PC-3 (cell line): Measurements from ENCODE around the gene SH3TC1. TPM values are rescaled to one million over a fixed set of nuclear protein-coding genes. Genes with fewer than 3 reads are reported as not detected.

Experiments
- ATAC-seq: fragments of 200-7000 bp; cut with Tn5 transposase; 2 replicates; pipeline ENCODE4 v1.9.1; 2020; ENCODE audit warnings: mild to moderate bottlenecking, moderate library complexity
- BruUV-seq: library from RNA; stranded (reverse); fragments of 400-500 nt; replicated peaks from 2 replicates; lab custom pipeline; 2021; lab: Mats Ljungman, UMichigan
- CTCF ChIA-PET: fragments of 300-600 bp; sonication (Branson Sonifier 250); formaldehyde crosslinking; loops from one replicate; lab custom pipeline; 2022; ENCODE audit warnings: antibody characterized with exemption; lab: Charles Lee
- POLR2A ChIA-PET: fragments of 300-600 bp; sonication (Branson Sonifier 250); formaldehyde crosslinking; loops from one replicate; lab custom pipeline; 2022; ENCODE audit warnings: antibody characterized with exemption; ENCODE audit not compliant: unreplicated experiment; lab: Charles Lee
- DNase-seq: peaks from one replicate; pipeline ENCODE4 v3.0.0-alpha.2; 2015
- H2AFZ ChIP-seq: fragments of 300-600 bp; sonication (generic); 2 replicates; pipeline ENCODE4 v1.6.0; 2016; ENCODE audit warnings: antibody characterized with exemption, low read length
- H3F3A ChIP-seq: fragments of 300-600 bp; sonication (generic); one replicate; pipeline ENCODE4 v1.6.0; 2017; ENCODE audit warnings: antibody characterized with exemption, low read length, control low read depth, mild to moderate bottlenecking; ENCODE audit not compliant: unreplicated experiment
- H3K27ac ChIP-seq: fragments of 300-600 bp; sonication (generic); 2 replicates; pipeline ENCODE4 v1.5.1; 2016; ENCODE audit warnings: mild to moderate bottlenecking, low read length
- H3K27me3 ChIP-seq: fragments of 300-600 bp; sonication (generic); 2 replicates; pipeline ENCODE4 v1.6.1; 2016; ENCODE audit warnings: low read length, mixed read lengths
- H3K36me3 ChIP-seq: fragments of 300-600 bp; sonication (generic); 2 replicates; pipeline ENCODE4 v1.6.1; 2016; ENCODE audit warnings: low read depth, mixed run types, low read length, mixed read lengths
- H3K4me1 ChIP-seq: fragments of 300-600 bp; sonication (generic); 2 replicates; pipeline ENCODE4 v1.5.1; 2016; ENCODE audit warnings: low read length; ENCODE audit not compliant: insufficient read depth
- H3K4me2 ChIP-seq: fragments of 300-600 bp; sonication (generic); 2 replicates; pipeline ENCODE4 v1.6.0; 2016; ENCODE audit warnings: low read length
- H3K4me3 ChIP-seq: fragments of 300-600 bp; sonication (generic); 2 replicates; pipeline ENCODE4 v1.5.1; 2016; ENCODE audit warnings: mild to moderate bottlenecking, low read length, mixed read lengths
- H3K79me2 ChIP-seq: fragments of 300-600 bp; sonication (generic); 2 replicates; pipeline ENCODE4 v1.6.1; 2017; ENCODE audit warnings: low read length, mixed read lengths
- H3K9ac ChIP-seq: fragments of 300-600 bp; sonication (generic); 2 replicates; pipeline ENCODE4 v1.6.0; 2016; ENCODE audit warnings: mild to moderate bottlenecking, low read length
- H3K9me2 ChIP-seq: fragments of 300-600 bp; sonication (generic); replicated peaks from 2 replicates; pipeline ENCODE4 v1.6.1; 2016; ENCODE audit warnings: mixed run types, low read length, mixed read lengths
- H3K9me3 ChIP-seq: fragments of 300-600 bp; sonication (generic); 2 replicates; pipeline ENCODE4 v1.6.1; 2016; ENCODE audit warnings: low read length, mixed read lengths
- H4K20me1 ChIP-seq: fragments of 300-600 bp; sonication (generic); 2 replicates; pipeline ENCODE4 v1.6.1; 2016; ENCODE audit warnings: low read length, mixed read lengths
- EZH2 ChIP-seq: fragments of 300-600 bp; sonication (generic); IDR thresholded peaks from one replicate; pipeline ENCODE4 v1.6.1; 2017; ENCODE audit warnings: antibody characterized with exemption, mild to moderate bottlenecking, low read length; ENCODE audit not compliant: unreplicated experiment
- EZH2phosphoT487 ChIP-seq: fragments of 300-600 bp; sonication (generic); IDR thresholded peaks from 2 replicates; pipeline ENCODE4 v1.6.1; 2018; ENCODE audit warnings: mild to moderate bottlenecking, antibody characterized with exemption, low read length, borderline replicate concordance
- intact Hi-C: fragments of 100-400 bp; cut with micrococcal nuclease; formaldehyde crosslinking; loops from 2 replicates; pipeline ENCODE4 v1.9.0; 2023
- total RNA-seq: library from RNA; depleted of rRNA; stranded (reverse); fragments of >200 nt; gene quantifications from 2 replicates; pipeline ENCODE4 v1.2.3, GENCODE V29; 2014
- TF ChIP-seq, protein P1 (sequence below): fragments of 300-600 bp; sonication (generic); conservative IDR thresholded peaks from 2 replicates; pipeline ENCODE4 v1.5.1; 2017; ENCODE audit warnings: antibody characterized with exemption, low read depth, mild to moderate bottlenecking, low read length

Gene SH3TC1
- total RNA-seq, 1 experiment from 2014 or later, result 23.1 TPM

- TF ChIP-seq EZH2phosphoT487, result no peak
- TF ChIP-seq, protein P1, sequence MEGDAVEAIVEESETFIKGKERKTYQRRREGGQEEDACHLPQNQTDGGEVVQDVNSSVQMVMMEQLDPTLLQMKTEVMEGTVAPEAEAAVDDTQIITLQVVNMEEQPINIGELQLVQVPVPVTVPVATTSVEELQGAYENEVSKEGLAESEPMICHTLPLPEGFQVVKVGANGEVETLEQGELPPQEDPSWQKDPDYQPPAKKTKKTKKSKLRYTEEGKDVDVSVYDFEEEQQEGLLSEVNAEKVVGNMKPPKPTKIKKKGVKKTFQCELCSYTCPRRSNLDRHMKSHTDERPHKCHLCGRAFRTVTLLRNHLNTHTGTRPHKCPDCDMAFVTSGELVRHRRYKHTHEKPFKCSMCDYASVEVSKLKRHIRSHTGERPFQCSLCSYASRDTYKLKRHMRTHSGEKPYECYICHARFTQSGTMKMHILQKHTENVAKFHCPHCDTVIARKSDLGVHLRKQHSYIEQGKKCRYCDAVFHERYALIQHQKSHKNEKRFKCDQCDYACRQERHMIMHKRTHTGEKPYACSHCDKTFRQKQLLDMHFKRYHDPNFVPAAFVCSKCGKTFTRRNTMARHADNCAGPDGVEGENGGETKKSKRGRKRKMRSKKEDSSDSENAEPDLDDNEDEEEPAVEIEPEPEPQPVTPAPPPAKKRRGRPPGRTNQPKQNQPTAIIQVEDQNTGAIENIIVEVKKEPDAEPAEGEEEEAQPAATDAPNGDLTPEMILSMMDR, result no peak
- TF ChIP-seq EZH2, result no peak
- Histone ChIP-seq H4K20me1 (no peaks in the 10 kb centered on the region), H3K4me3 (no peak overlapping the region), H3K79me2 (no peaks in the 10 kb centered on the region), H2AFZ (no peak overlapping the region), H3K9ac (no peak overlapping the region), H3K9me3 (no peaks in the 10 kb centered on the region), H3K36me3 (no peaks in the 10 kb centered on the region), H3F3A (no peaks in the 10 kb centered on the region), H3K4me1 (peaks cover 54% of the 10 kb centered on the region), H3K4me2 (no peak overlapping the region), H3K27me3 (no peaks in the 10 kb centered on the region), H3K27ac (no peak overlapping the region), H3K9me2 (no peaks in the 10 kb centered on the region)
- ATAC-seq (no peak), DNase-seq (no peak)
- intact Hi-C loops, result no loop called here
- POLR2A ChIA-PET, result no interaction called here
- CTCF ChIA-PET, result no interaction called here
- no TSS peak for BruUV-seq
Observed at GRCh38 chr4:8181844-8182243, 17.2 kb upstream of the SH3TC1 start.

DNA sequence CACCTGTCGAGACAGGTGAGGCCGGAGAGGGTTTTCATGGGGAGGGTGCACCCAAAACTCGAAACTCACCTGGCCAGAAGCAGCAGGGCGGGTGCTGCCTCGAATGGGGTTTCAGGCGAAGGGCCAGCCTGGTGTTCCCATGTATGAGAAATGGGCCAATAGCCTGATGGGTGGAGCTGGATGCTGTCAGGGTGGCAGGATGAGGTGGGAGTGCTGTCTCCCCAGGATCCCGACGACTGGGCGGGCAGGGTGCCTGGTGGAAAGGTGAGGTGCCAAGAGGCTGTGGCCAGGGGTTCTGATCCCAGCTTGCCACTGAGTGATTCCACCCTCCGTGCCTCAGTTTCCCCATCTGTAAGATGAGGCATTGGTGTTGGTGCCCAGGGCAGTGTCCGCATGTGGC is 16.8 kb upstream of the SH3TC1 start:
- no TSS peak for BruUV-seq
- POLR2A ChIA-PET, result no interaction called here
- CTCF ChIA-PET, result no interaction called here

More for the DNA sequence above, 16.8 kb upstream of the SH3TC1 start:
- Histone ChIP-seq H3K4me2 (no peak overlapping the region), H3K4me3 (no peak overlapping the region), H3K27ac (peak overlapping the region; percentile 89; the same call in 1 of the 2 replicates), H3K79me2 (no peaks in the 10 kb centered on the region), H3K27me3 (no peaks in the 10 kb centered on the region), H3K9ac (peak overlapping the region; percentile 73; the same call in 1 of the 2 replicates), H3K4me1 (peaks cover 54% of the 10 kb centered on the region), H3K9me3 (no peaks in the 10 kb centered on the region), H3K9me2 (no peaks in the 10 kb centered on the region), H2AFZ (no peak overlapping the region), H3F3A (no peaks in the 10 kb centered on the region), H4K20me1 (no peaks in the 10 kb centered on the region), H3K36me3 (no peaks in the 10 kb centered on the region)
- DNase-seq (no peak), ATAC-seq (no peak)
- no peak for TF ChIP-seq EZH2
- TF ChIP-seq EZH2phosphoT487, result no peak
- TF ChIP-seq, protein P1, result no peak
- intact Hi-C loops, result no loop called here
